CD4-positive, alpha-beta memory T cell (primary cell): ENCODE measurements around the gene RASD2. TPM values are rescaled to one million over a fixed set of nuclear protein-coding genes. Genes with fewer than 3 reads are reported as not detected.

Experiments used
- CTCF ChIA-PET: fragments of 350-600 bp; sonication (Branson Sonifier 250); formaldehyde crosslinking; loops from one replicate; lab custom pipeline; 2021; ENCODE audit warnings: inconsistent platforms; ENCODE audit not compliant: partially characterized antibody; lab: Charles Lee
- POLR2A ChIA-PET: fragments of 350-600 bp; sonication (Branson Sonifier 250); formaldehyde crosslinking; loops from one replicate; lab custom pipeline; 2021; ENCODE audit not compliant: partially characterized antibody; lab: Charles Lee
- DNase-seq, 5 donors: peaks; one replicate each; pipeline versions ENCODE4 v3.0.0 to v3.0.0-alpha.2; 2020 to 2022; ENCODE audit warnings: mixed read lengths in 1 of 5
- H3K27ac ChIP-seq: one replicate; pipeline ENCODE4 v1.7.0; 2013; ENCODE audit warnings: low read depth, low read length
- H3K27me3 ChIP-seq: 2 replicates; pipeline ENCODE4 v1.7.0; 2013; ENCODE audit warnings: mild to moderate bottlenecking, low read length, moderate library complexity; ENCODE audit not compliant: insufficient read depth
- H3K36me3 ChIP-seq: 2 replicates; pipeline ENCODE4 v1.7.0; 2013; ENCODE audit warnings: mild to moderate bottlenecking, low read length, moderate library complexity; ENCODE audit not compliant: insufficient read depth
- H3K4me1 ChIP-seq: 2 replicates; pipeline ENCODE4 v1.7.0; 2013; ENCODE audit warnings: mild to moderate bottlenecking, low read length, moderate library complexity; ENCODE audit not compliant: insufficient read depth
- H3K4me3 ChIP-seq, 2 donors: one replicate each; pipeline ENCODE4 v1.7.0; 2013; ENCODE audit warnings: low read length in 2 of 2, mild to moderate bottlenecking in 1 of 2
- H3K9me3 ChIP-seq, 2 donors: one replicate each; pipeline ENCODE4 v1.7.0; 2013; ENCODE audit warnings: low read length in 2 of 2, control low read depth in 1 of 2; ENCODE audit not compliant: control insufficient read depth in 1 of 2
- H3K27ac Mint-ChIP-seq, 7 donors: one replicate each; pipeline ENCODE4 v1.8.0; 2020 to 2021; ENCODE audit warnings: mixed read lengths in 7 of 7, mild to moderate bottlenecking in 6 of 7, inconsistent platforms in 3 of 7, moderate library complexity in 3 of 7
- H3K27me3 Mint-ChIP-seq, 2 donors: one replicate each; pipeline ENCODE4 v1.8.0; 2020 to 2021; ENCODE audit warnings: mixed read lengths in 2 of 2
- H3K36me3 Mint-ChIP-seq, 2 donors: one replicate each; pipeline ENCODE4 v1.8.0; 2020 to 2021; ENCODE audit warnings: mixed read lengths in 2 of 2, inconsistent platforms in 1 of 2, mild to moderate bottlenecking in 1 of 2
- H3K4me1 Mint-ChIP-seq, 4 donors: one replicate each; pipeline ENCODE4 v1.8.0; 2020 to 2021; ENCODE audit warnings: mixed read lengths in 4 of 4, mild to moderate bottlenecking in 1 of 4
- H3K4me3 Mint-ChIP-seq, 8 donors: one replicate each; pipeline ENCODE4 v1.8.0; 2020 to 2021; ENCODE audit warnings: mixed read lengths in 8 of 8, mild to moderate bottlenecking in 7 of 8, moderate library complexity in 6 of 8, inconsistent platforms in 3 of 8
- H3K9me3 Mint-ChIP-seq, 8 donors: one replicate each; pipeline ENCODE4 v1.8.0; 2020 to 2021; ENCODE audit warnings: mixed read lengths in 8 of 8, mild to moderate bottlenecking in 5 of 8, inconsistent platforms in 3 of 8, moderate library complexity in 1 of 8
- intact Hi-C: fragments of 100-400 bp; cut with micrococcal nuclease; formaldehyde crosslinking; loops from one replicate; pipeline ENCODE4 v1.15.1; 2023
- polyA plus RNA-seq, 2 donors: library from polyadenylated mRNA; unstranded; fragments of 300-500 nt; fragmentation: Illumina TruSeq; gene quantifications; one replicate each; pipeline ENCODE4 v1.2.3, GENCODE V29; 2021
- total RNA-seq, 2 experiments: library from RNA; stranded (reverse); gene quantifications; one replicate each; pipeline ENCODE4 v1.2.3, GENCODE V29; 2021

The RASD2 gene
- total and polyA plus RNA-seq, 4 experiments from 2014 or later = 0.13 TPM; not detected in 3

DNA sequence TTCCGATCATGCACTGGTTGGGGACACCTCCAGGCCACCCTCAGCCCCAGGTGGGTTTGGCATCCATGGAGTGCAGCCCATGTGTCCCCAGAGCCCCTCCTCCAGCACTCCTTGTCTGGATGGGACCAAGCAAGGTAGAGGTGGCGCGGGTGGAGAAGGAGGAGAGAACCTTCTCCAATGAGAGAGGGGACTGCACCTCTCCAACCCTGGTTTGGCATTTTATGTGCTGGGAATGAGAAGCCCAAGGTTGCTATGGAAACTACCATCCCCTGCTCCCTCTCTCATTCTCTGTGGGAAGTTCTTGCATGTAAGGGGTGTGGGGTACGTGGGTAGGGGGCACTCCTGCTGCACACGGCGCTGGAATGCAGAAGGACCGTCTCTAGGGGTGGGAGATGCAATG lies 21.8 kb upstream of the RASD2 start:
- CTCF ChIA-PET = no interaction called here
- no peaks in the 10 kb centered on the region for H3K27me3 ChIP-seq

GRCh38 chr22:35519306-35520000 lies 21.2 kb upstream of the RASD2 start:
- no peaks in the 10 kb centered on the region for H3K9me3 ChIP-seq
- no peak overlapping the region for H3K27ac ChIP-seq
- peaks cover 0 to 2% (median 0%) of the 10 kb centered on the region in 8 donors for H3K9me3 Mint-ChIP-seq
- H3K36me3 ChIP-seq = no peaks in the 10 kb centered on the region
- intact Hi-C loops = no loop called here
- no peak for DNase-seq
- H3K27ac Mint-ChIP-seq = no peak overlapping the region
- H3K27me3 Mint-ChIP-seq = peaks cover 15 to 41% of the 10 kb centered on the region in 2 donors
- H3K4me1 Mint-ChIP-seq = no peaks in the 10 kb centered on the region
- ChIA-PET CTCF (no interaction called here), POLR2A (no interaction called here)
- H3K36me3 Mint-ChIP-seq = no peaks in the 10 kb centered on the region
- no peak overlapping the region for H3K4me3 Mint-ChIP-seq
- H3K4me3 ChIP-seq = no peak overlapping the region
- H3K4me1 ChIP-seq = no peaks in the 10 kb centered on the region
- no peaks in the 10 kb centered on the region for H3K27me3 ChIP-seq

More for the DNA sequence above, 21.8 kb upstream of the RASD2 start:
- H3K4me1 ChIP-seq = no peaks in the 10 kb centered on the region
- peaks cover 15 to 44% of the 10 kb centered on the region in 2 donors for H3K27me3 Mint-ChIP-seq
- H3K4me1 Mint-ChIP-seq = no peaks in the 10 kb centered on the region
- no peaks in the 10 kb centered on the region for H3K36me3 Mint-ChIP-seq
- DNase-seq = no peak
- no peak overlapping the region for H3K4me3 Mint-ChIP-seq
- no peaks in the 10 kb centered on the region for H3K36me3 ChIP-seq
- no peak overlapping the region for H3K4me3 ChIP-seq
- H3K9me3 Mint-ChIP-seq = peaks cover 0 to 2% (median 0%) of the 10 kb centered on the region in 8 donors
- H3K27ac Mint-ChIP-seq = no peak overlapping the region
- H3K9me3 ChIP-seq = no peaks in the 10 kb centered on the region
- POLR2A ChIA-PET = no interaction called here
- intact Hi-C loops = no loop called here
- no peak overlapping the region for H3K27ac ChIP-seq

DNA sequence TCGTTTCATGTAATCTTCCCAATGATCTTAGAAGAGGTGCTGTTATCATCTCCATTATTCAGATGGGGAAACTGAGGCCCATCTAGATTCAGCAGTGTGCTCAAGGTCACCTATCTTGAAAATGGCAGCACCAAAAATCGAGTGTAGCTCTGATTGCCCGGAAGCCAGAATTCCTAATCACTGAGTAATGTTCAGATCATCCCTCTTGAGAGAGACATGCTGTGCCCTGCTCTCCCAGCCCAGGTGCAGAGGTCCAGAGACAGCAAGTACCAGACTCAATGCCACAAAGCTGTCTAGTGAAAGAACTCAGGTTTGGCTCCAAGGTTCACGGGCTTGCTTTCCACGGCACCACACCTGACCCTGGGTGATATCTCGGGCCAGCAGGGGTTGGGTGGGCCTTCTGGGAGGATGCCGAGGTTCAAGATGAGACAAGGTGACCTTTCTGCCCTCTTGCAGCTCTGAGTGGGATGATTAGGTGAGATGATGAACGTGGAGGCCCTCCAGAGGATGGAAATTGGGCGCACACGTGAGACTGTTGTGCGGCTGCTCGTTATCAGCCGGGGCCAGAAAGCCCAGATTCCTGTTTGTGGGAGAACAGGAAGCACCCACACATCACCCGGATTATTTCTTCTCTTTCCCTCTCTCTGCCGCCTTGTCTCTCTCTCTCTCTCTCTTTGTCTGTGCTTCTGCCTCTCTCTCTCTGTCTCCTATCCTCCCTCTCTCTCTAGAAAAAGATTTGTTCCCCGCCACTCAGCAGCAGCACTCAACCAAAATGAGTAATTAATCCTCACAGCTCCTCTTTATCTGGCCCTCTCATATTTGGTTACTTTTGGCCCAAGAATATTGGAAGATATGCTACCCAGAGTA lies 19.0 kb upstream of the RASD2 start:
- no peak overlapping the region for H3K27ac ChIP-seq
- no peaks in the 10 kb centered on the region for H3K4me1 ChIP-seq
- H3K36me3 ChIP-seq = no peaks in the 10 kb centered on the region
- no peaks in the 10 kb centered on the region for H3K9me3 ChIP-seq
- H3K4me3 ChIP-seq = no peak overlapping the region
- Mint-ChIP-seq H3K9me3 (peaks cover 0 to 2% (median 0%) of the 10 kb centered on the region in 8 donors), H3K4me1 (no peaks in the 10 kb centered on the region), H3K27ac (no peak overlapping the region), H3K27me3 (peaks cover 12 to 37% of the 10 kb centered on the region in 2 donors), H3K36me3 (no peaks in the 10 kb centered on the region), H3K4me3 (no peak overlapping the region)
- ChIA-PET CTCF (no interaction called here), POLR2A (no interaction called here)
- intact Hi-C loops = no loop called here
- no peak for DNase-seq
- no peaks in the 10 kb centered on the region for H3K27me3 ChIP-seq

DNA sequence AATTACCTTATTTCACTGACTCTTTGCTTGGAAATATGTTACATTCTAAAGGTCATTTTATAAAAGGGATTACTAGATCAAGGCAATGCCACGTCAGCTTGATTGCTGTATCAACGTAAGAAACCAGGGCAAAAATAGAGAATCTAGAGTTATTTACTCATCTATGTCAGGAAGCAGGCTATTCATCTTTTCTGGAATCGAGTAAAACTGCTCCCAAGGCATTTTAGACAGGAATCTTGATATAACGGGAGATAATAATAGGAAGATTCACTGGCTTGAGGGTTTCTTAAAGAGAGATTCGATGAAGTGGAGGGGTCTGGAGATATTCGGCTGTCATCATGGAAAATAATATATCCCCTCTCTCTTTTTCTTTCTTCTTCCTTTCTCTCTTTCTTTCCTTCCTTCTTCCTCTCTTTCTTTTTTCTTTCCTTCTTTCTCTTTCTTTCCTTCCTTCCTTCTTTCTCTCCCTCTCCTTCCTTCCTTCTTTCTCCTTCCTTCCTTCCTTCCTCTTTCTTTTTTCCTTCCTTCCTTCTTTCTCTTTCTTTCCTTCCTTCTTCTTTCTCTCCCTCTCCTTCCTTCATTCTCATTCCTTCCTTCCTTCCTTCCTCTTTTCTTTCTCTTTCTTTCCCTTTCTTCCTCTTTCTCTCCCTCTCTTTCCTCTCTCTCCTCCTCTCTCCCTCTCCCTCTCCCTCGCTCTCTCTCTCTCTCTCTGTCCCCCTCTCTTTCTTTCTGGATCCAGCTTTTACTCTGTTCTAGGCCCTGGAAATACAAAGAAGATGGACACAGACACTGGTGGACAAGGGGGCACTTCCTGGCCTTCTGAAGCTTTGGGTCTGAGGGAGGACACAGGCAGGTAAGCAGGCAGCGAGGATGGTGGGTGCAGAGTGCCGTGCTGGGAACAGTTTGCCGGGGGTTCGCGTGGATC lies 18.1 kb upstream of the RASD2 start:
- Histone ChIP-seq H3K4me3 (no peak overlapping the region), H3K4me1 (no peaks in the 10 kb centered on the region), H3K27ac (no peak overlapping the region), H3K9me3 (no peaks in the 10 kb centered on the region), H3K27me3 (no peaks in the 10 kb centered on the region), H3K36me3 (no peaks in the 10 kb centered on the region)
- Mint-ChIP-seq H3K9me3 (peaks cover 0 to 2% (median 0%) of the 10 kb centered on the region in 8 donors), H3K4me3 (no peak overlapping the region), H3K27me3 (peaks cover 9 to 34% of the 10 kb centered on the region in 2 donors), H3K4me1 (no peaks in the 10 kb centered on the region), H3K27ac (no peak overlapping the region), H3K36me3 (no peaks in the 10 kb centered on the region)
- intact Hi-C loops = no loop called here
- DNase-seq = no peak
- CTCF ChIA-PET = no interaction called here
- POLR2A ChIA-PET = no interaction called here

GRCh38 chr22:35523167-35523947 lies 17.3 kb upstream of the RASD2 start:
- ChIA-PET CTCF (no interaction called here), POLR2A (no interaction called here)
- H3K27ac ChIP-seq = no peak overlapping the region
- Mint-ChIP-seq H3K4me1 (peaks cover 0 to 1% (median 0%) of the 10 kb centered on the region in 4 donors), H3K9me3 (peaks cover 0 to 2% (median 0%) of the 10 kb centered on the region in 8 donors), H3K27ac (no peak overlapping the region), H3K36me3 (no peaks in the 10 kb centered on the region), H3K27me3 (peaks cover 3 to 27% of the 10 kb centered on the region in 2 donors), H3K4me3 (no peak overlapping the region)
- H3K9me3 ChIP-seq = no peaks in the 10 kb centered on the region
- intact Hi-C loops = no loop called here
- H3K27me3 ChIP-seq = no peaks in the 10 kb centered on the region
- H3K36me3 ChIP-seq = no peaks in the 10 kb centered on the region
- DNase-seq = no peak
- H3K4me1 ChIP-seq = no peaks in the 10 kb centered on the region
- no peak overlapping the region for H3K4me3 ChIP-seq

GRCh38 chr22:35524966-35525686 lies 15.5 kb upstream of the RASD2 start:
- H3K4me3 Mint-ChIP-seq = no peak overlapping the region
- POLR2A ChIA-PET = no interaction called here
- no peaks in the 10 kb centered on the region for H3K9me3 ChIP-seq
- H3K27ac ChIP-seq = no peak overlapping the region
- no peaks in the 10 kb centered on the region for H3K36me3 ChIP-seq
- no peak for DNase-seq
- H3K4me1 ChIP-seq = no peaks in the 10 kb centered on the region
- H3K27me3 ChIP-seq = no peaks in the 10 kb centered on the region
- peaks cover 0 to 4% of the 10 kb centered on the region in 2 donors for H3K36me3 Mint-ChIP-seq
- H3K9me3 Mint-ChIP-seq = peaks cover 0 to 10% (median 0%) of the 10 kb centered on the region in 8 donors
- peaks cover 3 to 19% of the 10 kb centered on the region in 2 donors for H3K27me3 Mint-ChIP-seq
- peak overlapping the region in 2 of 7 donors; percentile 18 to 36 for H3K27ac Mint-ChIP-seq
- intact Hi-C loops = no loop called here
- peaks cover 0 to 1% (median 0%) of the 10 kb centered on the region in 4 donors for H3K4me1 Mint-ChIP-seq
- CTCF ChIA-PET = no interaction called here
- no peak overlapping the region for H3K4me3 ChIP-seq
